Mesothelial cell of epicardium (in vitro differentiated cells): ENCODE measurements around the gene C1orf50. TPM values are rescaled to one million over a fixed set of nuclear protein-coding genes. Genes with fewer than 3 reads are reported as not detected.

Source experiments
- DNase-seq, 2 experiments: peaks; one replicate each; pipeline ENCODE4 v3.0.0; 2021; ENCODE audit warnings: low spot score in 2 of 2; ENCODE audit not compliant: unreplicated experiment in 2 of 2
- H3K27ac Mint-ChIP-seq: 2 replicates; pipeline ENCODE4 v1.8.0; 2021; ENCODE audit warnings: mixed read lengths
- H3K27me3 Mint-ChIP-seq: 2 replicates; pipeline ENCODE4 v1.8.0; 2021; ENCODE audit warnings: low read depth, mixed read lengths
- H3K36me3 Mint-ChIP-seq: 2 replicates; pipeline ENCODE4 v1.8.0; 2021; ENCODE audit warnings: mixed read lengths
- H3K4me1 Mint-ChIP-seq: 2 replicates; pipeline ENCODE4 v1.8.0; 2021; ENCODE audit warnings: mixed read lengths
- H3K4me3 Mint-ChIP-seq: 2 replicates; pipeline ENCODE4 v1.8.0; 2021; ENCODE audit warnings: mild to moderate bottlenecking, moderate library complexity, mixed read lengths
- H3K9me3 Mint-ChIP-seq: 2 replicates; pipeline ENCODE4 v1.8.0; 2021; ENCODE audit warnings: mixed read lengths
- total RNA-seq: library from RNA; stranded (reverse); gene quantifications from 3 replicates; pipeline ENCODE4 v1.2.1, GENCODE V29; 2021
- TF ChIP-seq, protein P1 (sequence below): fragments of 200-600 bp; sonication (generic); IDR thresholded peaks from one replicate; pipeline ENCODE4 v1.5.0; 2021; ENCODE audit warnings: antibody characterized with exemption; ENCODE audit not compliant: unreplicated experiment

The C1orf50 gene
- total RNA-seq, 1 donor from 2014 or later: 10.4 TPM

DNA sequence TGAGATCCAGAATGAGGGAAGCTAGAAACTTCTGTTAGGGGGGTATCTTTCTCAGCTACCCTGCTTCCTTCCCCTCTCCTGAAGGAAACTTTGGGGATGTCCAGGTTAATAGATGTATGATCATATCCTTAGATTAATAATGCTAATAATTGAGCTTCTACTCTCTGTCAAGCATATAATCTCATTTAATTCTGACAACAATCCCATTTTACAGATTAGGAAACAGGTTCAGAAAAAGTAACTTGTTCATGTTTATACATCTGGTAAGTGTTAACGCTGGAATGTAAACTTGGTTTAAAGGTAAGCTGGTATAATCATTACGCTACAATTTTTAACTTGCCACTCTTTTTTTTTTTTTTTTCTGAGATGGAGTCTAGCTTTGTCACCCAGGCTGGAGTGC, 16.0 kb downstream of the C1orf50 start:
- no peaks in the 10 kb centered on the region for H3K9me3 Mint-ChIP-seq
- DNase-seq: no peak
- H3K27me3 Mint-ChIP-seq: no peaks in the 10 kb centered on the region
- TF ChIP-seq, protein P1, sequence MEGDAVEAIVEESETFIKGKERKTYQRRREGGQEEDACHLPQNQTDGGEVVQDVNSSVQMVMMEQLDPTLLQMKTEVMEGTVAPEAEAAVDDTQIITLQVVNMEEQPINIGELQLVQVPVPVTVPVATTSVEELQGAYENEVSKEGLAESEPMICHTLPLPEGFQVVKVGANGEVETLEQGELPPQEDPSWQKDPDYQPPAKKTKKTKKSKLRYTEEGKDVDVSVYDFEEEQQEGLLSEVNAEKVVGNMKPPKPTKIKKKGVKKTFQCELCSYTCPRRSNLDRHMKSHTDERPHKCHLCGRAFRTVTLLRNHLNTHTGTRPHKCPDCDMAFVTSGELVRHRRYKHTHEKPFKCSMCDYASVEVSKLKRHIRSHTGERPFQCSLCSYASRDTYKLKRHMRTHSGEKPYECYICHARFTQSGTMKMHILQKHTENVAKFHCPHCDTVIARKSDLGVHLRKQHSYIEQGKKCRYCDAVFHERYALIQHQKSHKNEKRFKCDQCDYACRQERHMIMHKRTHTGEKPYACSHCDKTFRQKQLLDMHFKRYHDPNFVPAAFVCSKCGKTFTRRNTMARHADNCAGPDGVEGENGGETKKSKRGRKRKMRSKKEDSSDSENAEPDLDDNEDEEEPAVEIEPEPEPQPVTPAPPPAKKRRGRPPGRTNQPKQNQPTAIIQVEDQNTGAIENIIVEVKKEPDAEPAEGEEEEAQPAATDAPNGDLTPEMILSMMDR: no peak
- no peak overlapping the region for H3K4me3 Mint-ChIP-seq
- no peak overlapping the region for H3K27ac Mint-ChIP-seq
- H3K4me1 Mint-ChIP-seq: no peaks in the 10 kb centered on the region
- H3K36me3 Mint-ChIP-seq: peaks cover 26% of the 10 kb centered on the region

DNA sequence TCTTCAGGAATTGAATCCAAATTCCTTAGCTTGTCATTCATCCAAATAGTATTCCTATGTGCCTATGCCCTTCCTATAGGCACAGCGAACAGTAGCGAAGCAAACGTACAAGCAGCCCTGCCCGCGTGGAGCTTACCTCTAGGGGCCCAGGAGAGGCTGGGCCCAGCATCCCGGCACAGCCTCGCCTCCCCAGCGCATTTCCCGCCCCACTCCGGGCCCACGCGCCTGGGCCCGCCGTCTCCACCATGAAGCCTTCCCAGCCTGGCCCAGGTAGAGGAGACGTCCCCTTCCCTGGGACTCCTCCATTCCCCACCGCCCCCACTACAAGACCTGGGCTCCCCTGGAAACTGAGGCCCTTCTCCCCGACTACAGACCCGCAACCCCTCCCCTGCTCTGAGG, 17.5 kb downstream of the C1orf50 start:
- Mint-ChIP-seq H3K27me3 (no peaks in the 10 kb centered on the region), H3K9me3 (no peaks in the 10 kb centered on the region), H3K4me3 (no peak overlapping the region), H3K36me3 (peaks cover 19% of the 10 kb centered on the region), H3K27ac (no peak overlapping the region), H3K4me1 (no peaks in the 10 kb centered on the region)
- TF ChIP-seq, protein P1: no peak
- DNase-seq: no peak

DNA sequence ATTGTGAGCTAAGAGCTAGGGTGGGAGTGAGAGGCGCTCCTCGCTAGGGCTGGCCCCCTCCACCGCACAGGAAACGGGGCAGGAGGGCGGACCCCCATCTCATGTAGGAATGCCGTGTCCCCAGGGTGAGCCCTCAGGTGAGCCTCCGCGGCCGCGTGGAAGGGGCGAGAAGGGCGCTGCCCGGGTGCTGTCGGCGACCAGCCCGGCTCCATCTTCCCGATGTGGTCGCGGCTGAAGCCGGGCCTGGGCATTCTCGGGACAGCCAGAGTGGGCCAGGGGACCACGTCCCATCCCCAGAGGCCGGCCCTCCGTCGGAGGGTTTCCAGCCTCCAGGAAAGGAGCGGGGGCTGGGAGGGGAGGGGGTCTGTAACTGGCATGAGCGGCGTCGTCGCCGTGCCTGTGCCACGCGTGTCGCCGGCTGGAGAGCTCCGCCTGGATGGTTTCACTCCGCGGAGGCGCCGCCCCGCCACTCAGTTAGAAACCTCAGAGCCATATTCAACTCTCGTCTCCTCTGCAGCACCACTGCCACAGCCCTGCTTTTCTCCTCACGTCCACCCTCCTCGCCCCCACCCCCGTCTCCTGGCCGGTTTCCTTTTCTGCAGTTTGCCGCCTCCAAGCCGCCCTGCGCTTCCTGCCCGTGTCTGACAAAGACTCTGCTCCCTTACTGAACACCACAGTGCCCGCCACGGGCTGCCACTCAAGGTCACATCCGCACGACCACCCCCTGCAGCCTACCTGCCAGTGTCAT, 18.1 kb downstream of the C1orf50 start, which contains the start of gene TMEM269:
TSS of gene TMEM269 (plus strand) at position 46 of the 748 bp plus-strand sequence. CDS start 4,903 bp downstream, outside the sequence.
- Mint-ChIP-seq H3K4me3 (no peak within 1 kb of the TSS), H3K27ac (peak within 1 kb of the TSS; percentile 21), H3K27me3 (no peaks in the 10 kb centered on the region), H3K4me1 (no peaks in the 10 kb centered on the region), H3K36me3 (peaks cover 19% of the 10 kb centered on the region), H3K9me3 (no peaks in the 10 kb centered on the region)
- DNase-seq: no peak
- TF ChIP-seq, protein P1: no peak

DNA sequence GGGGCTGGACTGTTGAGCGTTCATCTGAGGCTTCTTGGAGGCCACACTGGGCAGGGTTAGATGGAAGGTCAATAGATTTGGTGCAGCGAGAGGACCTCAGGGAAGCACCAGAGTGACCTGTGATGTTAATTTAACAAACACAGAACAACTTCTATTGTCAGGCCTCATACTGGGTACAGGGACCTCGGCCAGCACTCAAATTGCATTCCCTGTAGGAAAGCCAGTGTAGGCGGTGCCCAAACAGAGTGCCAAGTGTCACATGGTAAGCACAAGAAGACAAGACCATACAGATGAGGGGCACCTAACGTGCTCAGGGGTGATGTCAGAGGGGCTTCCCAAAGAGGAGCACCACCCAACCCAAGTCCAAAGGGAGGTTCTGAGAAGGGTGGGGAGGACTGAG, 19.0 kb downstream of the C1orf50 start:
- TF ChIP-seq, protein P1: no peak
- H3K27me3 Mint-ChIP-seq: no peaks in the 10 kb centered on the region
- H3K36me3 Mint-ChIP-seq: peaks cover 13% of the 10 kb centered on the region
- no peaks in the 10 kb centered on the region for H3K4me1 Mint-ChIP-seq
- DNase-seq: no peak
- no peaks in the 10 kb centered on the region for H3K9me3 Mint-ChIP-seq
- H3K27ac Mint-ChIP-seq: no peak overlapping the region
- H3K4me3 Mint-ChIP-seq: no peak overlapping the region

DNA sequence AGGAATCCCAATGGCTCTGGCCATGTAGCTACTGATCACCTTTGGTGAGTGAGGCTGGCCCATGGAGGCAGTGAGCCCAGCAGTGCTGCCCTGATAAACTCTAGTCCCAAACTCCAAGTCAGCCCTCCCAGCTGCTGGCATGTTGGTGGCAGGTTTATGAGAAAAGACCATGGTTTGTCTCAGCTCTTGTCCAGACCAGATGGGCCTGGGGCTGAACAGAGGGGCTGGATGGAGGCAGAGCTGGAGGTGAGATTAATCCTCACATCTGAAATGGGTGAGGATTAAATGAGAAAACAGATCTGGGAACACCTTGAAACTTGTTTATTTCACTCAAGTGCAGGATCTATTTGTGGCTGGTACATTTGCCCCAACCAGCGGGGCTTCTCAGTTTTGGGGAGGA, 21.0 kb downstream of the C1orf50 start:
- Mint-ChIP-seq H3K36me3 (peaks cover 9% of the 10 kb centered on the region), H3K4me3 (no peak overlapping the region), H3K4me1 (no peaks in the 10 kb centered on the region), H3K9me3 (no peaks in the 10 kb centered on the region), H3K27ac (no peak overlapping the region), H3K27me3 (no peaks in the 10 kb centered on the region)
- no peak for DNase-seq
- TF ChIP-seq, protein P1: no peak
